H1 (cell line): ENCODE data around the gene TOMM7.

Experiments
- CBX5 ChIP-seq: fragments of 300-800, 300-1000 bp; sonication (generic); IDR thresholded peaks from 2 replicates; pipeline ENCODE4 v1.7.1; 2016; ENCODE audit warnings: antibody characterized with exemption, low read length, low read depth
- CEBPB ChIP-seq: IDR thresholded peaks from 2 replicates; pipeline ENCODE4 v1.6.1; 2012; ENCODE audit warnings: low read depth, low read length
- CREB1 ChIP-seq: IDR thresholded peaks from 2 replicates; pipeline ENCODE4 v1.6.1; 2012; ENCODE audit warnings: inconsistent platforms
- CTCF ChIP-seq, 3 experiments: IDR thresholded peaks; 1 replicate in 2 of 3; 2 replicates in 1 of 3; pipeline versions ENCODE4 v1.5.1 to v1.6.1; 2011; ENCODE audit warnings: low read length in 3 of 3, mild to moderate bottlenecking in 3 of 3, inconsistent platforms in 2 of 3, low read depth in 1 of 3, moderate library complexity in 1 of 3; ENCODE audit not compliant: insufficient read depth in 1 of 3; ENCODE audit errors: control extremely low read depth in 1 of 3
- EZH2 ChIP-seq: fragments of 200-600 bp; sonication (generic); IDR thresholded peaks from 2 replicates; pipeline ENCODE4 v1.7.1; 2012; ENCODE audit warnings: low read depth, mild to moderate bottlenecking, moderate library complexity, low read length, inconsistent platforms; ENCODE audit not compliant: severe bottlenecking
- HDAC6 ChIP-seq: IDR thresholded peaks from one replicate; pipeline ENCODE4 v1.7.1; 2012; ENCODE audit warnings: low read depth, mild to moderate bottlenecking, inconsistent platforms, low read length, moderate library complexity
- MAX ChIP-seq: IDR thresholded peaks from 2 replicates; pipeline ENCODE4 v1.6.1; 2012; ENCODE audit warnings: inconsistent platforms
- POLR2A ChIP-seq, 2 experiments: IDR thresholded peaks; 1 replicate in 1 of 2; 2 replicates in 1 of 2; pipeline ENCODE4 v1.6.1; 2011; ENCODE audit warnings: low read depth in 2 of 2, low read length in 2 of 2, mild to moderate bottlenecking in 2 of 2; ENCODE audit errors: control extremely low read depth in 1 of 2
- POLR2AphosphoS5 ChIP-seq: IDR thresholded peaks from 2 replicates; pipeline ENCODE4 v1.6.1; 2011; ENCODE audit warnings: low read depth, low read length
- SIRT6 ChIP-seq: IDR thresholded peaks from one replicate; pipeline ENCODE4 v1.7.1; 2012; ENCODE audit warnings: low read length, inconsistent platforms
- SRF ChIP-seq: IDR thresholded peaks from 2 replicates; pipeline ENCODE4 v1.6.1; 2011; ENCODE audit warnings: mild to moderate bottlenecking, low read depth, low read length, moderate library complexity
- TAF7 ChIP-seq: optimal IDR thresholded peaks from 2 replicates; pipeline ENCODE3; 2011; ENCODE audit warnings: low read depth, mild to moderate bottlenecking, inconsistent platforms, low read length, moderate library complexity, borderline replicate concordance
- TEAD4 ChIP-seq: IDR thresholded peaks from 2 replicates; pipeline ENCODE4 v1.6.1; 2012; ENCODE audit warnings: low read depth, low read length, inconsistent platforms, mixed read lengths

- no peak for TF ChIP-seq CREB1
- TF ChIP-seq CTCF (IDR thresholded peaks at IDR 0.05; ENCODE audit: control extremely low read depth in 1 of 3, insufficient read depth in 1 of 3, low read depth in 1 of 3, low read length in 3 of 3), result no peak
- TF ChIP-seq SIRT6, result no peak
- TF ChIP-seq EZH2, result no peak
- TF ChIP-seq MAX, result no peak
- TF ChIP-seq TEAD4, result no peak
- TF ChIP-seq TAF7, result no peak
- TF ChIP-seq CEBPB, result no peak
- TF ChIP-seq HDAC6, result no peak
- TF ChIP-seq POLR2A (IDR thresholded peaks at IDR 0.05; ENCODE audit: control extremely low read depth in 1 of 2, low read depth in 2 of 2, low read length in 2 of 2), result peak in 1 of 2 experiments; percentile 32; a peak in 1 of 3 replicates
- no peak for TF ChIP-seq CBX5
- peak; percentile 50; the same call in 1 of the 2 replicates for TF ChIP-seq POLR2AphosphoS5
- no peak for TF ChIP-seq SRF
These were observed 37.1 kb upstream of the TOMM7 start for GRCh38 chr7:22859641-22860290.
